Measurements from ENCODE around the gene GARIN5B. TPM values are rescaled to one million over a fixed set of nuclear protein-coding genes. Genes with fewer than 3 reads are reported as not detected.

GARIN5B gene
- total and polyA plus RNA-seq, 2 of the 13 experiments (the other 11 are each of a cell fraction or from before 2014, with no cell fraction given) = not detected

DNA sequence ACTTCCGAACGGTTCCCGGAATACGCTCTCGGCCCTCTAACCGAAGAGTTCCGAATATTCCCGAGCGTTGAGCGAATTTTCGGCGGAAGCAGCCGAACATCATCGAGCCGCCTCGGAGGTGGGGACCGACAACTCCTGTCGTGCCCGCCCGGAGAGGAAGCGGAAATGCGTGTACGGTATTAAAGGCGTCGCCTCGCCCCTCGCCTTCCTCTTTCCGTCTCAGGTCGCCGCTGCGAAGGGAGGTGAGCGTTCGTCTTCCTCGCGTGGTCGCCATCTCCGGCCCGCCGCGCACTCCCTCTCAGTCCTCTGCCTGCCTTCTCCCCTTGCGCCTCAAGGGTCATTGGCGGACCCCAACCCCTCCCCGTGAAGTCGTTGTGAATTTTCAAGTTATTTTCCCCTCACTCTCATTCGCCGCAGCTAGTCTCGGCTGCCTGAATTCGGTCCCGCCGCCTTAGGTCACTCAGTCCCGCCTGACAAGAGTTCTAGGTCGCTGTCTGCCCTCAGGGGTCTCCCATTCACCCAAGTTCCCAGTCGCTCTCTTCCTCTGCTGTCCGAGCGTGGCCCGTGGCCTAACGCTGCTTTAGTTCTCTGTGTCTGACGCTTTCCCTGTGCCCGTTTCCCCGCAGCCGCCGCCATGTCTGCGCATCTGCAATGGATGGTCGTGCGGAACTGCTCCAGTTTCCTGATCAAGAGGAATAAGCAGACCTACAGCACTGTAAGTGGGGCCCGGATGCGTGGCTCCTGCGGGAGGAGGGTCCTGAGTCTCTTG lies 22.8 kb upstream of the GARIN5B start, which contains the start of gene RPL28 (continued):
- TF ChIP-seq ZSCAN12 (CRISPR knock-in tag; IDR thresholded peaks at IDR 0.05) (no peak), ZNF552 (CRISPR knock-in tag; IDR thresholded peaks at IDR 0.05; ENCODE audit: borderline replicate concordance) (no peak), HOXA5 (CRISPR knock-in tag; IDR thresholded peaks at IDR 0.05) (peak; percentile 4), HMG20B (CRISPR knock-in tag; conservative IDR thresholded peaks at IDR 0.05) (no peak), MXD4 (CRISPR knock-in tag; IDR thresholded peaks at IDR 0.05) (peak; percentile 38; the same call in 1 of the 2 replicates), ZEB1 (IDR thresholded peaks at IDR 0.05; ENCODE audit: insufficient replicate concordance, low read depth) (no peak), KLF11 (CRISPR knock-in tag; IDR thresholded peaks at IDR 0.05) (no peak; the same call in 1 of the 2 replicates), ZNF335 (CRISPR knock-in tag; IDR thresholded peaks at IDR 0.05) (no peak), NBN (conservative IDR thresholded peaks at IDR 0.05) (no peak), ZNF589 (CRISPR knock-in tag; conservative IDR thresholded peaks at IDR 0.05) (no peak; the same call in 1 of the 2 replicates), CBX1 (IDR thresholded peaks at IDR 0.05; ENCODE audit: low read depth) (peak; percentile 87), ZNF678 (CRISPR knock-in tag; IDR thresholded peaks at IDR 0.05) (no peak), ATF1 (CRISPR knock-in tag; IDR thresholded peaks at IDR 0.05) (peak; percentile 84), YY1 (IDR thresholded peaks at IDR 0.05; ENCODE audit: insufficient read depth, insufficient replicate concordance, low read depth, low read length) (peak; percentile 75), REL (CRISPR knock-in tag; conservative IDR thresholded peaks at IDR 0.05) (no peak), U2AF2 (IDR thresholded peaks at IDR 0.05; ENCODE audit: low read depth, low read length) (0 out of 2 replicates have a peak, but pooled peaks have one; percentile 49)
- TF ChIP-seq, protein P1, sequence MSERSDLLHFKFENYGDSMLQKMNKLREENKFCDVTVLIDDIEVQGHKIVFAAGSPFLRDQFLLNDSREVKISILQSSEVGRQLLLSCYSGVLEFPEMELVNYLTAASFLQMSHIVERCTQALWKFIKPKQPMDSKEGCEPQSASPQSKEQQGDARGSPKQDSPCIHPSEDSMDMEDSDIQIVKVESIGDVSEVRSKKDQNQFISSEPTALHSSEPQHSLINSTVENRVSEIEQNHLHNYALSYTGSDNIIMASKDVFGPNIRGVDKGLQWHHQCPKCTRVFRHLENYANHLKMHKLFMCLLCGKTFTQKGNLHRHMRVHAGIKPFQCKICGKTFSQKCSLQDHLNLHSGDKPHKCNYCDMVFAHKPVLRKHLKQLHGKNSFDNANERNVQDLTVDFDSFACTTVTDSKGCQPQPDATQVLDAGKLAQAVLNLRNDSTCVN (CRISPR knock-in tag; IDR thresholded peaks at IDR 0.05; ENCODE audit: borderline replicate concordance) = 0 out of 2 replicates have a peak, but pooled peaks have one; percentile 42
- TF ChIP-seq, protein P2, sequence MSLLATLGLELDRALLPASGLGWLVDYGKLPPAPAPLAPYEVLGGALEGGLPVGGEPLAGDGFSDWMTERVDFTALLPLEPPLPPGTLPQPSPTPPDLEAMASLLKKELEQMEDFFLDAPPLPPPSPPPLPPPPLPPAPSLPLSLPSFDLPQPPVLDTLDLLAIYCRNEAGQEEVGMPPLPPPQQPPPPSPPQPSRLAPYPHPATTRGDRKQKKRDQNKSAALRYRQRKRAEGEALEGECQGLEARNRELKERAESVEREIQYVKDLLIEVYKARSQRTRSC (CRISPR knock-in tag; IDR thresholded peaks at IDR 0.05; ENCODE audit: low read depth) = no peak; the same call in 1 of the 2 replicates
- TF ChIP-seq, protein P3, sequence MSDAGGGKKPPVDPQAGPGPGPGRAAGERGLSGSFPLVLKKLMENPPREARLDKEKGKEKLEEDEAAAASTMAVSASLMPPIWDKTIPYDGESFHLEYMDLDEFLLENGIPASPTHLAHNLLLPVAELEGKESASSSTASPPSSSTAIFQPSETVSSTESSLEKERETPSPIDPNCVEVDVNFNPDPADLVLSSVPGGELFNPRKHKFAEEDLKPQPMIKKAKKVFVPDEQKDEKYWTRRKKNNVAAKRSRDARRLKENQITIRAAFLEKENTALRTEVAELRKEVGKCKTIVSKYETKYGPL (CRISPR knock-in tag; IDR thresholded peaks at IDR 0.05) = no peak
